HepG2 (cell line): Measurements from ENCODE around the gene PPP1R7. TPM values are rescaled to one million over a fixed set of nuclear protein-coding genes. Genes with fewer than 3 reads are reported as not detected.

Source experiments
- ATAC-seq: fragments of 200-7000 bp; cut with Tn5 transposase; 3 replicates; pipeline ENCODE4 v1.9.1; 2020; ENCODE audit warnings: mild to moderate bottlenecking, moderate library complexity
- BruUV-seq: library from RNA; stranded (reverse); fragments of 400-500 nt; replicated peaks from 2 replicates; lab custom pipeline; 2021; lab: Mats Ljungman, UMichigan
- CTCF ChIA-PET: fragments of 300-600 bp; formaldehyde crosslinking; extraction: SDS; loops from one replicate; lab custom pipeline; 2021; ENCODE audit warnings: low total read pairs, inconsistent platforms, low intra/inter-chr PET ratio; lab: Yijun Ruan, JAX
- POLR2A ChIA-PET: fragments of 350-600 bp; sonication (Branson Sonifier 250); formaldehyde crosslinking; loops from one replicate; lab custom pipeline; 2020; ENCODE audit warnings: antibody characterized with exemption, inconsistent platforms; lab: Yijun Ruan, JAX
- DNase-seq: peaks from one replicate; pipeline ENCODE4 v3.0.0-alpha.2; 2015; ENCODE audit warnings: low spot score
- FAIRE-seq: peaks from 3 replicates; lab custom pipeline; 2011; peaks lifted over from hg19 to GRCh38; lab: Jason Lieb, UNC
- H2AFZ ChIP-seq: one replicate; pipeline ENCODE4 v1.6.1; 2011; ENCODE audit warnings: low read length, inconsistent platforms
- H3K27ac ChIP-seq: fragments of 300-600 bp; 3 replicates; pipeline ENCODE4 v1.8.0; 2011; ENCODE audit warnings: mixed run types, mild to moderate bottlenecking, mixed read lengths, low read length, inconsistent platforms; ENCODE audit not compliant: insufficient read depth; ENCODE audit errors: extremely low read length
- H3K27me3 ChIP-seq, 2 experiments: fragments of 200-600 bp in 1 of 2; 2 replicates in 1 of 2; 3 replicates in 1 of 2; pipeline versions ENCODE4 v1.6.0 to v1.8.0; 2011; ENCODE audit warnings: low read length in 2 of 2, mild to moderate bottlenecking in 2 of 2, moderate library complexity in 2 of 2, inconsistent platforms in 1 of 2; ENCODE audit not compliant: insufficient read depth in 2 of 2, control insufficient read depth in 1 of 2
- H3K36me3 ChIP-seq, 2 experiments: fragments of 200-600 bp in 1 of 2; replicated peaks in 1 of 2; 2 replicates in 1 of 2; 3 replicates in 1 of 2; pipeline versions ENCODE4 v1.5.1 to v1.8.0; 2011; ENCODE audit warnings: low read length in 2 of 2, inconsistent platforms in 1 of 2; ENCODE audit not compliant: insufficient read depth in 2 of 2, control insufficient read depth in 1 of 2
- H3K4me1 ChIP-seq: 2 replicates; pipeline ENCODE4 v1.5.1; 2012; ENCODE audit warnings: low read length, inconsistent platforms; ENCODE audit not compliant: insufficient read depth
- H3K4me2 ChIP-seq: 2 replicates; pipeline ENCODE4 v1.6.0; 2011; ENCODE audit warnings: low read depth, low read length, inconsistent platforms
- H3K4me3 ChIP-seq, 3 experiments: fragments of 200-600 bp in 1 of 3; sonication (generic), shearing (Covaris generic) in 1 of 3; replicated peaks in 1 of 3; 2 replicates each; pipeline ENCODE4 v1.5.1; 2011 to 2016; ENCODE audit warnings: low read length in 3 of 3, inconsistent platforms in 2 of 3, low read depth in 2 of 3, mild to moderate bottlenecking in 2 of 3, control low read depth in 1 of 3, mixed read lengths in 1 of 3; ENCODE audit not compliant: insufficient read depth in 1 of 3
- H3K79me2 ChIP-seq: one replicate; pipeline ENCODE4 v1.6.1; 2011; ENCODE audit warnings: low read length, inconsistent platforms; ENCODE audit not compliant: insufficient read depth
- H3K9ac ChIP-seq: 2 replicates; pipeline ENCODE4 v1.6.0; 2011; ENCODE audit warnings: mild to moderate bottlenecking, low read depth, low read length, inconsistent platforms; ENCODE audit not compliant: insufficient read depth
- H3K9me3 ChIP-seq: 2 replicates; pipeline ENCODE4 v1.5.1; 2012; ENCODE audit warnings: mild to moderate bottlenecking, low read length
- H4K20me1 ChIP-seq: 2 replicates; pipeline ENCODE4 v1.6.0; 2011; ENCODE audit warnings: inconsistent platforms, mild to moderate bottlenecking, low read length, moderate library complexity; ENCODE audit not compliant: insufficient read depth
- DR1 ChIP-seq: sonication (generic); formaldehyde crosslinking; IDR thresholded peaks from 2 replicates; pipeline ENCODE4 v1.8.0; 2021; ENCODE audit warnings: mild to moderate bottlenecking, missing genetic modification reagents, inconsistent platforms
- GMEB2 ChIP-seq: IDR thresholded peaks from 2 replicates; pipeline ENCODE4 v1.6.1; 2016; ENCODE audit warnings: missing biosample characterization, missing genetic modification reagents, low read depth
- MAX ChIP-seq: IDR thresholded peaks from 2 replicates; pipeline ENCODE4 v1.6.1; 2012; ENCODE audit warnings: inconsistent platforms
- MED13 ChIP-seq: sonication (generic); formaldehyde crosslinking; IDR thresholded peaks from 2 replicates; pipeline ENCODE4 v1.5.0; 2020; ENCODE audit warnings: missing genetic modification reagents
- MTF1 ChIP-seq: sonication (generic); formaldehyde crosslinking; IDR thresholded peaks from 2 replicates; pipeline ENCODE4 v1.5.0; 2020; ENCODE audit warnings: missing genetic modification reagents
- NFYC ChIP-seq: IDR thresholded peaks from 2 replicates; pipeline ENCODE4 v1.6.1; 2016; ENCODE audit warnings: missing genetic modification reagents, missing compliant biosample characterization
- SALL1 ChIP-seq: sonication (generic); formaldehyde crosslinking; IDR thresholded peaks from 2 replicates; pipeline ENCODE4 v1.8.0; 2022; ENCODE audit warnings: mild to moderate bottlenecking, missing genetic modification reagents
- SAP130 ChIP-seq: IDR thresholded peaks from 2 replicates; pipeline ENCODE4 v1.6.1; 2016; ENCODE audit warnings: low read depth
- TFDP1 ChIP-seq: IDR thresholded peaks from 2 replicates; pipeline ENCODE4 v1.6.1; 2016; ENCODE audit warnings: missing compliant biosample characterization, missing genetic modification reagents, borderline replicate concordance
- ZMAT5 ChIP-seq: sonication (generic); formaldehyde crosslinking; IDR thresholded peaks from 2 replicates; pipeline ENCODE4 v1.5.0; 2020; ENCODE audit warnings: mild to moderate bottlenecking, low read depth, missing genetic modification reagents, borderline replicate concordance
- ZNF343 ChIP-seq: sonication (generic); formaldehyde crosslinking; IDR thresholded peaks from 2 replicates; pipeline ENCODE4 v1.4.0; 2020; ENCODE audit warnings: mild to moderate bottlenecking, missing genetic modification reagents
- ZNF430 ChIP-seq: sonication (generic); formaldehyde crosslinking; IDR thresholded peaks from 2 replicates; pipeline ENCODE4 v1.9.0; 2021; ENCODE audit warnings: mild to moderate bottlenecking, missing genetic modification reagents
- ZNF431 ChIP-seq: sonication (generic); formaldehyde crosslinking; IDR thresholded peaks from 2 replicates; pipeline ENCODE4 v1.9.0; 2022; ENCODE audit warnings: missing genetic modification reagents, low read depth, mild to moderate bottlenecking, borderline replicate concordance
- ZNF687 ChIP-seq: sonication (generic); formaldehyde crosslinking; IDR thresholded peaks from 2 replicates; pipeline ENCODE4 v1.5.1; 2020; ENCODE audit warnings: mild to moderate bottlenecking, missing genetic modification reagents, moderate library complexity
- ZNF710 ChIP-seq: sonication (generic); formaldehyde crosslinking; IDR thresholded peaks from 2 replicates; pipeline ENCODE4 v1.5.0; 2020; ENCODE audit warnings: mild to moderate bottlenecking, missing genetic modification reagents, borderline replicate concordance
- WGBS: methylation state at CpG from one replicate; pipeline ENCODE4 v1.1.6; 2017; ENCODE audit warnings: low lambda C conversion rate; 5-methylcytosine and 5-hydroxymethylcytosine counted together
- in situ Hi-C: cut with HindIII; loops from 2 replicates; pipeline ENCODE4 v1.10.0; 2017; ENCODE audit warnings: low pct_unique_long_range_greater_than_20kb; ENCODE audit not compliant: extremely low pct_ligation_motif_present
- intact Hi-C: fragments of 100-400 bp; cut with micrococcal nuclease; formaldehyde crosslinking; loops from one replicate; pipeline ENCODE4 v1.10.0; 2022; ENCODE audit not compliant: unreplicated experiment
- polyA plus RNA-seq, 8 experiments: library from polyadenylated mRNA; depleted of rRNA in 3 of 8; stranded (reverse) in 7 of 8; unstranded in 1 of 8; fragments of >200 nt; fragmentation: Illumina TruSeq in 4 of 8; extraction: Trizol in 4 of 8; gene quantifications; 2 replicates each; pipeline versions ENCODE4 v1.2.1 to v1.2.3, GENCODE V29; 2011 to 2016; ENCODE audit warnings: low read depth in 4 of 8, missing spikeins in 1 of 8, mixed read lengths in 1 of 8; ENCODE audit not compliant: insufficient read depth in 1 of 8
- total RNA-seq, 5 experiments: library from RNA; depleted of rRNA; stranded (reverse); fragments of >200 nt; fragmentation: Illumina TruSeq; extraction: Trizol; gene quantifications; 2 replicates each; pipeline ENCODE4 v1.2.3, GENCODE V29; 2016; ENCODE audit warnings: low read depth in 1 of 5

The PPP1R7 gene
- total and polyA plus RNA-seq, 2 of the 13 experiments (the other 11 are each of a cell fraction or from before 2014, with no cell fraction given), result 33.3 to 67.9 TPM

GRCh38 chr2:241214209-241214608, 63.9 kb downstream of the PPP1R7 start:
- Histone ChIP-seq H3K4me3 (no peak overlapping the region; a peak in 1 of 6 replicates), H3K27me3 (peaks cover 25 to 53% of the 10 kb centered on the region in 2 experiments), H3K9ac (no peak overlapping the region), H4K20me1 (no peaks in the 10 kb centered on the region), H3K36me3 (no peaks in the 10 kb centered on the region), H2AFZ (no peak overlapping the region), H3K9me3 (no peaks in the 10 kb centered on the region), H3K4me2 (no peak overlapping the region), H3K79me2 (peaks cover 4% of the 10 kb centered on the region), H3K4me1 (peaks cover 39% of the 10 kb centered on the region), H3K27ac (no peak overlapping the region)
- 28% methylated on average over 5 of the region's 10 CpGs for WGBS
- FAIRE-seq (no peak), ATAC-seq (peak; percentile 18), DNase-seq (peak; percentile 55)
- intact Hi-C loops (loop anchor here (2.0 kb wide), 1 partner anchor 135 kb away; no protein-coding TSS in a partner anchor), in situ Hi-C loops (loop anchor here (25.0 kb wide), 1 partner anchor 652 kb away; the partner anchor contains the start of genes ANKMY1, DUSP28 and RNPEPL1)
- no TSS peak for BruUV-seq
- POLR2A ChIA-PET, result no interaction called here
- CTCF ChIA-PET, result no interaction called here
- TF ChIP-seq SAP130 (CRISPR knock-in tag) (peak; percentile 34; the same call in 1 of the 2 replicates), MAX (peak; percentile 98), ZNF343 (CRISPR knock-in tag) (0 out of 2 replicates have a peak, but pooled peaks have one; percentile 29), MED13 (CRISPR knock-in tag) (no peak), ZNF710 (CRISPR knock-in tag) (no peak), ZNF431 (CRISPR knock-in tag) (no peak), DR1 (0 out of 2 replicates have a peak, but pooled peaks have one; percentile 10), SALL1 (CRISPR knock-in tag) (peak; percentile 75), ZNF687 (CRISPR knock-in tag) (peak; percentile 84), ZNF430 (CRISPR knock-in tag) (0 out of 2 replicates have a peak, but pooled peaks have one; percentile 27), NFYC (CRISPR knock-in tag) (peak; percentile 42; the same call in 1 of the 2 replicates), ZMAT5 (CRISPR knock-in tag) (no peak), GMEB2 (CRISPR knock-in tag) (no peak), MTF1 (CRISPR knock-in tag) (no peak), TFDP1 (peak; percentile 82; the same call in 1 of the 2 replicates)
